ENCODE results near the gene ATAT1.

DNA sequence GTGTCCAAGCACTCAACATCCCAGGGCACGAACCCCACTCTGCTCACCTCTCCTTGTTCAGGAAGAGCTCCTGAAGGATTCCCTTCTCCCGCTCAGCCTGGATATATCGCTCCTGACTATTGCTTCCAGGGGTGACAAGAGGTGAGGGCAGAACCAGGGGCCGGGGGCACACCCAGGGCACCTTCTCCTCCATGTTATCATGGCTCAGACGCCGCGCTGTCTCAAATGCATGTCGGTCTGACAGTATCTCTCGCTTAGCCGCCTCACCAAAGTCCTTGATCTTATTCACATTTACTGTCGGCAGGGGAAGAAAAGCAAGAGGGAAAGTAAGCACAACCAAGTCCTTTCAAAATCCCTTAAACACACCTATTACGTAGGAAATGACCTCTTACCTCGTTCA lies 22.7 kb upstream of the ATAT1 start:
- no peak for TF ChIP-seq GATA3 (IDR thresholded peaks at IDR 0.05; ENCODE audit: low read depth, low read length)
- no peak for TF ChIP-seq GATA2 (IDR thresholded peaks at IDR 0.05; ENCODE audit: low read depth, low read length)

Measured in SH-SY5Y (cell line).